Heart right ventricle (tissue), 16 donors: ENCODE data around the gene LCNL1. TPM values are rescaled to one million over a fixed set of nuclear protein-coding genes. Genes with fewer than 3 reads are reported as not detected.

Source experiments
- ATAC-seq, 8 donors: fragments of 200-7000 bp; cut with Tn5 transposase; one replicate each; pipeline ENCODE4 v1.9.1; 2020; ENCODE audit warnings: mild to moderate bottlenecking in 8 of 8, moderate library complexity in 8 of 8, moderate number of reproducible peaks in 1 of 8
- DNase-seq, 2 donors: peaks; one replicate each; pipeline ENCODE4 v3.0.0-alpha.2; 2020
- H3K27ac ChIP-seq, 10 donors: fragments of 200-600 bp; sonication (generic) in 2 of 10; one replicate each; pipeline versions ENCODE4 v1.5.0 to v1.8.0; 2020 to 2022; ENCODE audit warnings: mild to moderate bottlenecking in 3 of 10
- H3K27me3 ChIP-seq, 7 donors: fragments of 200-600 bp; one replicate each; pipeline ENCODE4 v1.8.0; 2021 to 2022; ENCODE audit warnings: mild to moderate bottlenecking in 2 of 7
- H3K36me3 ChIP-seq, 9 donors: fragments of 200-600 bp; sonication (generic) in 1 of 9; one replicate each; pipeline versions ENCODE4 v1.5.0 to v1.8.0; 2020 to 2022; ENCODE audit warnings: mild to moderate bottlenecking in 2 of 9
- H3K4me1 ChIP-seq, 9 donors: fragments of 200-600 bp; sonication (generic) in 1 of 9; one replicate each; pipeline versions ENCODE4 v1.5.0 to v1.8.0; 2020 to 2022; ENCODE audit warnings: mild to moderate bottlenecking in 4 of 9
- H3K4me3 ChIP-seq, 10 donors: fragments of 200-600 bp; sonication (generic) in 2 of 10; one replicate each; pipeline versions ENCODE4 v1.5.0 to v1.8.0; 2020 to 2022; ENCODE audit warnings: mild to moderate bottlenecking in 7 of 10, moderate library complexity in 2 of 10
- H3K9me3 ChIP-seq, 11 donors: fragments of 200-600 bp in 10 of 11; sonication (generic) in 2 of 11; one replicate each; pipeline versions ENCODE4 v1.5.0 to v1.8.0; 2013 to 2022; ENCODE audit warnings: mild to moderate bottlenecking in 2 of 11, control low read depth in 1 of 11, moderate library complexity in 1 of 11
- WGBS, 2 donors: extraction: QIAGEN DNeasy Blood & Tissue Kit; methylation state at CpG; one replicate each; pipeline ENCODE4 v1.1.7; 2013; ENCODE audit warnings: inconsistent platforms in 1 of 2; 5-methylcytosine and 5-hydroxymethylcytosine counted together
- intact Hi-C, 10 donors: fragments of 100-400 bp; cut with DNase I; formaldehyde crosslinking; loops; one replicate each; pipeline versions ENCODE4 v1.11.1 to v1.14.2; 2022
- polyA plus RNA-seq, 2 donors: library from polyadenylated mRNA; stranded (reverse); fragments of 200-250 nt; gene quantifications; one replicate each; pipeline ENCODE4 v1.2.3, GENCODE V29; 2013
- total RNA-seq, 10 donors: library from RNA; stranded (reverse); fragmentation: NEBNext Ultra II Directional in 3 of 10; extraction: Animal tissue kit (Norgen Biotek cat#: 25700) in 3 of 10; gene quantifications; one replicate each; pipeline versions ENCODE4 v1.2.1 to v1.2.4, GENCODE V29; 2021 to 2023
- TF ChIP-seq, protein P1 (sequence below), 9 donors: fragments of 200-600 bp; sonication (generic) in 2 of 9; IDR thresholded peaks; one replicate each; pipeline versions ENCODE4 v1.5.0 to v1.8.0; 2021 to 2022; ENCODE audit warnings: antibody characterized with exemption in 9 of 9, mild to moderate bottlenecking in 5 of 9, moderate library complexity in 1 of 9
- donor health status: Arrhythmogenic right ventricular cardiomyopathy.
- donor health status: ischemic (EF 13 %, LVEDD 7.1; RV severe dilation, severe dysfunction).
- donor health status: healthy with polysubstance abuse.
- donor health status: DM: no; HTN: yes; CAD: no.
- donor health status: DM: no; HTN: no; CAD: no.
- donor health status: ischemic (EF 25% LVEDD 6.9; RV normal size, moderate dysfunction).
- donor health status: ischemic (EF 25% LVEDD 5.7; RV mildly dilated, moderate dysfunction).
- donor health status: healthy.
- donor health status: DM: yes; HTN: yes; CAD: no.
- donor health status: Ischemic cardiomyopathy.
- donor health status: ischemic (EF 35%, LVEDD 5.7; RV mildly dilated, moderate dysfunction).
- donor health status: nonischemic (EF 11% LVEDD 7.7; RV severe dilation, severe dysfunction).
- donor health status: DM: yes; HTN: yes; CAD: no.
- donor health status: PGD.
- donor health status: ischemic (EF 29% LVEDD 5.4; RV normal size, mild dysfunction).
- donor health status: nonischemic (EF 23%, LVEDD 6.1; RV moderate dilation, normal function).

Gene LCNL1
- total and polyA plus RNA-seq, 12 donors = 0.10 to 10.9 (median 6.4) TPM

DNA sequence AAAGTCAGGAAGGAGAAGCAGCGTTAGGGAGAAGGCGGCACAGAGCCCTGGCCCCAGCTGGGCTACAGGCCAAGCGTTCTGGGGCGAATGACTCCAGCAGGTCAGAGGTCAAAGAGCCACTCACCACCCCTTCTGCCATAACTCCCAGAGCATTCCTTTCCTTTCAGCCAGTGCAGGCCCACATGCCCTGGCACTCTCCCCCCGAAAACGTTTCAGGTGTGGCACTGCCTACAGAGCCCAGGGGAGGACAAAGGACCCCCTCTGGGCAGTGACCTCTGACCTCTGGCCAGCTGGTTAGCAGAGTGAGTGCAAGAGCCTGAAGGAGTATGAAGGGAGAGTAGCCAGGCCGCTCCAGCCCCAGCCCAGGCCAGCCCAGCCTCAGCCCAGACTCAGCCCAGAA is 40.4 kb downstream of the LCNL1 start:
- WGBS, 2 donors = 82 to 88% methylated on average over 7 of the region's 7 CpGs
- H3K4me3 ChIP-seq = no peak overlapping the region
- intact Hi-C loops = loop anchor here in 1 of 10 donors (10.0 kb wide), 1 partner anchor 178 kb away; the partner anchor contains the start of genes AJM1 and PHPT1
- H3K27ac ChIP-seq = no peak overlapping the region
- TF ChIP-seq, protein P1, sequence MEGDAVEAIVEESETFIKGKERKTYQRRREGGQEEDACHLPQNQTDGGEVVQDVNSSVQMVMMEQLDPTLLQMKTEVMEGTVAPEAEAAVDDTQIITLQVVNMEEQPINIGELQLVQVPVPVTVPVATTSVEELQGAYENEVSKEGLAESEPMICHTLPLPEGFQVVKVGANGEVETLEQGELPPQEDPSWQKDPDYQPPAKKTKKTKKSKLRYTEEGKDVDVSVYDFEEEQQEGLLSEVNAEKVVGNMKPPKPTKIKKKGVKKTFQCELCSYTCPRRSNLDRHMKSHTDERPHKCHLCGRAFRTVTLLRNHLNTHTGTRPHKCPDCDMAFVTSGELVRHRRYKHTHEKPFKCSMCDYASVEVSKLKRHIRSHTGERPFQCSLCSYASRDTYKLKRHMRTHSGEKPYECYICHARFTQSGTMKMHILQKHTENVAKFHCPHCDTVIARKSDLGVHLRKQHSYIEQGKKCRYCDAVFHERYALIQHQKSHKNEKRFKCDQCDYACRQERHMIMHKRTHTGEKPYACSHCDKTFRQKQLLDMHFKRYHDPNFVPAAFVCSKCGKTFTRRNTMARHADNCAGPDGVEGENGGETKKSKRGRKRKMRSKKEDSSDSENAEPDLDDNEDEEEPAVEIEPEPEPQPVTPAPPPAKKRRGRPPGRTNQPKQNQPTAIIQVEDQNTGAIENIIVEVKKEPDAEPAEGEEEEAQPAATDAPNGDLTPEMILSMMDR (IDR thresholded peaks at IDR 0.05) = no peak
- ATAC-seq (no peak), DNase-seq (no peak)
- peaks cover 8 to 17% (median 12%) of the 10 kb centered on the region in 9 donors for H3K4me1 ChIP-seq
- H3K9me3 ChIP-seq = no peaks in the 10 kb centered on the region
- H3K27me3 ChIP-seq = no peaks in the 10 kb centered on the region
- peaks cover 0 to 32% (median 0%) of the 10 kb centered on the region in 9 donors for H3K36me3 ChIP-seq

DNA sequence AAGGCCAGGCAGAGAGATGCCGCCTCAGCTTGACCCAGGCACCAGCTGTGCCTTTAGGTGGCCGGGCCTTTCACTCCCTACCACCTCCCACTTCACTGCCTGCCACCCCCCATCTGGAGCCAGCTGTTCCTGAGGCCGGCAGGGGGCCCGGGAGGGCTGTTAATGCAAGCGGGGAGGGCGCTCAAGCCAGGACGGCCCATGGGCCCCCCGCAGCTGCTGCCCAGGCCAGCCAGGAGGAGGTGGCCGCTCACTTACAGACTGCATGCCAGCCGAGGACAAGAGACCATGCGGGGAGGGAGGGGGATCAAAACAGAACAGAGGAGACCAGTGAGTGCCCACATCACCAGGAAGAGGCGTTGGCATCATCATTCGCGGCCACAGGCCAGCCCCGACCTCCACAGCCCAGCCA is 40.8 kb downstream of the LCNL1 start:
- intact Hi-C loops = loop anchor here in 1 of 10 donors (10.0 kb wide), 1 partner anchor 179 kb away; the partner anchor contains the start of genes AJM1 and PHPT1
- no peak overlapping the region for H3K27ac ChIP-seq
- peaks cover 0 to 32% (median 0%) of the 10 kb centered on the region in 9 donors for H3K36me3 ChIP-seq
- H3K4me3 ChIP-seq = no peak overlapping the region
- no peaks in the 10 kb centered on the region for H3K9me3 ChIP-seq
- no peak for ATAC-seq
- 86 to 88% methylated on average over 15 of the region's 15 CpGs for WGBS, 2 donors
- no peak for DNase-seq
- peaks cover 10 to 20% (median 14%) of the 10 kb centered on the region in 9 donors for H3K4me1 ChIP-seq
- H3K27me3 ChIP-seq = no peaks in the 10 kb centered on the region
- TF ChIP-seq, protein P1 (IDR thresholded peaks at IDR 0.05) = no peak

DNA sequence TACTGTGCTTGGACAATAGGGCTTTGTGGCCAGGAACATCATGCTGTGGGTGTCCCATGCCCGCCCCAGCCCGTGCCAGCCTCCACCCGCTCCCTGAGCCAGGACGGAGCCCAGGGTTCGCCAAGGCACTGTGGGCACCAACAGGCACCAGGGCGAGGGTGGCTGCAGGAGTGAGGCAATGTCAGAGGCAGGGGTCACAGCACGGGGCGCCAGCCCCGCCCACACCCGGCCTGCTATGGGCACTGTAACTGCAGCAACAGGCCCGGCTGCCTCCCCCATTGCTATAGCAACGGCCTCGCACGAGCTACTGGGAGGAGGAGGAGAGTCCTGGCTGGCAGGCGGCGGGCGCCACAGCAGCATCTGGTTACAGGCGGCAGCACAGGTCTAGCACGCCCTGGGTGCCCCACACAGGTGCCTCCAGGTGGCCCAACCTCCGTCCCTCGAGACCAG is 42.7 kb downstream of the LCNL1 start:
- no peak overlapping the region for H3K4me3 ChIP-seq
- peaks cover 0 to 15% (median 0%) of the 10 kb centered on the region in 9 donors for H3K36me3 ChIP-seq
- no peaks in the 10 kb centered on the region for H3K9me3 ChIP-seq
- ATAC-seq (no peak), DNase-seq (no peak)
- TF ChIP-seq, protein P1 (IDR thresholded peaks at IDR 0.05) = no peak
- 88 to 93% methylated on average over 20 to 21 of the region's 21 CpGs for WGBS, 2 donors
- intact Hi-C loops = loop anchor here in 2 of 10 donors (5.0 to 10.0 kb wide), 2 partner anchors 181 to 233 kb away; partner anchors contain the start of genes AJM1 (in 1 of the 2), PHPT1 (in 1 of the 2) and TMEM141 (in 1 of the 2)
- H3K27ac ChIP-seq = no peak overlapping the region
- H3K4me1 ChIP-seq = peaks cover 12 to 33% (median 29%) of the 10 kb centered on the region in 9 donors
- no peaks in the 10 kb centered on the region for H3K27me3 ChIP-seq

DNA sequence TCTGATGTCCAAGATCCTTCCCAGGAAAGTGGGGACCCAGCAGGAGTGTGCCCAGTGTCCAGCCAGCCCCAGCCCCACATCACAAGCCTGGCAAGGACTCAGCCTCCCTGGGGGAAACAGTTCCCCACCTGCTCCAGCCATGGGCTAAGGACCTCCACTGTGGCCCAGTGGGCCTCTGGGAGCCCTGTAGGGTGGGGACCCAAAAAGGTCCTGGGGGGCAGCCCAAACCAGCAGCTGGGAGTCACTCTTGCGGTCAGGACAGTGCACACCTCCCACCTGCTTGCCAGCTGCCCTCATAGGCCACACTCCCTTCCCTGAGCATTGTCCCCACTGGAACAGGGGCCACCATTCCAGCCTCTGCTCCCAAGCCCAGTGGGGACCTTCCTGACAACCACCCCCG is 43.6 kb downstream of the LCNL1 start:
- DNase-seq (no peak), ATAC-seq (no peak)
- H3K9me3 ChIP-seq = no peaks in the 10 kb centered on the region
- no peaks in the 10 kb centered on the region for H3K27me3 ChIP-seq
- TF ChIP-seq, protein P1 (IDR thresholded peaks at IDR 0.05) = no peak
- peaks cover 0 to 7% (median 0%) of the 10 kb centered on the region in 9 donors for H3K36me3 ChIP-seq
- intact Hi-C loops = loop anchor here in 2 of 10 donors (5.0 to 10.0 kb wide), 2 partner anchors 182 to 234 kb away; partner anchors contain the start of genes AJM1 (in 1 of the 2), PHPT1 (in 1 of the 2) and TMEM141 (in 1 of the 2)
- H3K4me3 ChIP-seq = no peak overlapping the region
- peaks cover 12 to 37% (median 30%) of the 10 kb centered on the region in 9 donors for H3K4me1 ChIP-seq
- 85% methylated on average over 2 of the region's 2 CpGs for WGBS, 2 donors
- no peak overlapping the region for H3K27ac ChIP-seq
